Heart left ventricle (tissue), 16 donors: ENCODE results near the gene GNAO1. TPM values are rescaled to one million over a fixed set of nuclear protein-coding genes. Genes with fewer than 3 reads are reported as not detected.

Experiments used
- ATAC-seq, 4 donors: fragments of 200-7000 bp; cut with Tn5 transposase; one replicate each; pipeline ENCODE4 v1.9.1; 2020 to 2022; ENCODE audit warnings: moderate library complexity in 4 of 4, mild to moderate bottlenecking in 3 of 4, moderate number of reproducible peaks in 1 of 4
- DNase-seq, 5 donors: peaks; one replicate each; pipeline ENCODE4 v3.0.0-alpha.2; 2020
- H3K27ac ChIP-seq, 12 donors: fragments of 200-600 bp; sonication (generic) in 4 of 12; one replicate each; pipeline versions ENCODE4 v1.5.0 to v1.8.0; 2016 to 2022; ENCODE audit warnings: mild to moderate bottlenecking in 2 of 12
- H3K27me3 ChIP-seq, 9 donors: fragments of 200-600 bp; sonication (generic) in 2 of 9; one replicate each; pipeline versions ENCODE4 v1.5.1 to v1.8.0; 2016 to 2022; ENCODE audit warnings: mild to moderate bottlenecking in 3 of 9
- H3K36me3 ChIP-seq, 9 donors: fragments of 200-600 bp; sonication (generic) in 2 of 9; one replicate each; pipeline versions ENCODE4 v1.5.0 to v1.8.0; 2018 to 2022; ENCODE audit warnings: mild to moderate bottlenecking in 2 of 9
- H3K4me1 ChIP-seq, 12 donors: fragments of 200-600 bp; sonication (generic) in 4 of 12; one replicate each; pipeline versions ENCODE4 v1.5.0 to v1.8.0; 2016 to 2022; ENCODE audit warnings: mild to moderate bottlenecking in 3 of 12
- H3K4me3 ChIP-seq, 12 donors: fragments of 200-600 bp; sonication (generic) in 4 of 12; one replicate each; pipeline versions ENCODE4 v1.5.0 to v1.8.0; 2017 to 2022; ENCODE audit warnings: mild to moderate bottlenecking in 9 of 12, moderate library complexity in 4 of 12
- H3K9me3 ChIP-seq, 12 donors: fragments of 200-600 bp; sonication (generic) in 4 of 12; one replicate each; pipeline versions ENCODE4 v1.5.0 to v1.8.0; 2016 to 2022; ENCODE audit warnings: mild to moderate bottlenecking in 1 of 12
- CTCF ChIP-seq, 12 donors: fragments of 200-600 bp; sonication (generic) in 4 of 12; IDR thresholded peaks; one replicate each; pipeline versions ENCODE4 v1.5.0 to v1.8.0; 2018 to 2022; ENCODE audit warnings: antibody characterized with exemption in 12 of 12, mild to moderate bottlenecking in 5 of 12
- POLR2A ChIP-seq, 2 donors: fragments of 450-650 bp; IDR thresholded peaks; one replicate each; pipeline ENCODE4 v1.6.1; 2017; ENCODE audit warnings: antibody characterized with exemption in 2 of 2, mild to moderate bottlenecking in 2 of 2, moderate library complexity in 2 of 2
- WGBS, 4 donors: extraction: QIAGEN DNeasy Blood & Tissue Kit in 2 of 4; methylation state at CpG; one replicate each; pipeline versions ENCODE4 v1.1.5 to v1.1.7; 2013 to 2018; 5-methylcytosine and 5-hydroxymethylcytosine counted together
- intact Hi-C, 10 donors: fragments of 100-400 bp; cut with DNase I; formaldehyde crosslinking; loops; one replicate each; pipeline versions ENCODE4 v1.11.1 to v1.14.2; 2022
- polyA plus RNA-seq, 2 donors: library from polyadenylated mRNA; stranded (reverse); fragments of 200-250 nt; gene quantifications; one replicate each; pipeline ENCODE4 v1.2.3, GENCODE V29; 2013
- total RNA-seq, 9 donors: library from RNA; depleted of rRNA in 2 of 9; stranded (reverse); fragments of >200 nt in 2 of 9; fragmentation: NEBNext Ultra II Directional in 3 of 9; extraction: Animal tissue kit (Norgen Biotek cat#: 25700) in 3 of 9; gene quantifications; one replicate each; pipeline versions ENCODE4 v1.1.0 to v1.2.4, GENCODE V29; 2016 to 2023
- donor health status: ischemic (EF 13 %, LVEDD 7.1; RV severe dilation, severe dysfunction).
- donor health status: healthy with polysubstance abuse.
- donor health status: DM: no; HTN: yes; CAD: no.
- donor health status: DM: no; HTN: no; CAD: no.
- donor health status: ischemic (EF 25% LVEDD 6.9; RV normal size, moderate dysfunction).
- donor health status: ischemic (EF 25% LVEDD 5.7; RV mildly dilated, moderate dysfunction).
- donor health status: healthy.
- donor health status: DM: yes; HTN: yes; CAD: no.
- donor health status: ischemic (EF 35%, LVEDD 5.7; RV mildly dilated, moderate dysfunction).
- donor health status: nonischemic (EF 11% LVEDD 7.7; RV severe dilation, severe dysfunction).
- donor health status: DM: yes; HTN: yes; CAD: no.
- donor health status: PGD.
- donor health status: ischemic (EF 29% LVEDD 5.4; RV normal size, mild dysfunction).
- donor health status: nonischemic (EF 23%, LVEDD 6.1; RV moderate dilation, normal function).

GNAO1 gene
- total and polyA plus RNA-seq, 11 donors, result 1.4 to 26.8 (median 12.0) TPM

GRCh38 chr16:56355786-56356275, 164.5 kb downstream of the GNAO1 start:
- Histone ChIP-seq H3K27ac (peak overlapping the region in 6 of 12 donors; percentile 28 to 74 (median 53)), H3K4me1 (peaks cover 0 to 14% (median 8%) of the 10 kb centered on the region in 12 donors), H3K4me3 (peak overlapping the region in 9 of 12 donors; percentile 40 to 56 (median 52)), H3K9me3 (no peaks in the 10 kb centered on the region), H3K36me3 (peaks cover 0 to 10% (median 3%) of the 10 kb centered on the region in 9 donors), H3K27me3 (no peaks in the 10 kb centered on the region)
- DNase-seq (peak in 2 of 5 donors; percentile 17 to 45), ATAC-seq (no peak)
- intact Hi-C loops, result loop anchor here in 1 of 10 donors (1.0 kb wide), 1 partner anchor 24 kb away; no protein-coding TSS in a partner anchor
- TF ChIP-seq CTCF (IDR thresholded peaks at IDR 0.05), result no peak
- no peak for TF ChIP-seq POLR2A (IDR thresholded peaks at IDR 0.05)
- 75 to 82% (median 77%) methylated on average over 14 of the region's 14 CpGs for WGBS, 4 donors

DNA sequence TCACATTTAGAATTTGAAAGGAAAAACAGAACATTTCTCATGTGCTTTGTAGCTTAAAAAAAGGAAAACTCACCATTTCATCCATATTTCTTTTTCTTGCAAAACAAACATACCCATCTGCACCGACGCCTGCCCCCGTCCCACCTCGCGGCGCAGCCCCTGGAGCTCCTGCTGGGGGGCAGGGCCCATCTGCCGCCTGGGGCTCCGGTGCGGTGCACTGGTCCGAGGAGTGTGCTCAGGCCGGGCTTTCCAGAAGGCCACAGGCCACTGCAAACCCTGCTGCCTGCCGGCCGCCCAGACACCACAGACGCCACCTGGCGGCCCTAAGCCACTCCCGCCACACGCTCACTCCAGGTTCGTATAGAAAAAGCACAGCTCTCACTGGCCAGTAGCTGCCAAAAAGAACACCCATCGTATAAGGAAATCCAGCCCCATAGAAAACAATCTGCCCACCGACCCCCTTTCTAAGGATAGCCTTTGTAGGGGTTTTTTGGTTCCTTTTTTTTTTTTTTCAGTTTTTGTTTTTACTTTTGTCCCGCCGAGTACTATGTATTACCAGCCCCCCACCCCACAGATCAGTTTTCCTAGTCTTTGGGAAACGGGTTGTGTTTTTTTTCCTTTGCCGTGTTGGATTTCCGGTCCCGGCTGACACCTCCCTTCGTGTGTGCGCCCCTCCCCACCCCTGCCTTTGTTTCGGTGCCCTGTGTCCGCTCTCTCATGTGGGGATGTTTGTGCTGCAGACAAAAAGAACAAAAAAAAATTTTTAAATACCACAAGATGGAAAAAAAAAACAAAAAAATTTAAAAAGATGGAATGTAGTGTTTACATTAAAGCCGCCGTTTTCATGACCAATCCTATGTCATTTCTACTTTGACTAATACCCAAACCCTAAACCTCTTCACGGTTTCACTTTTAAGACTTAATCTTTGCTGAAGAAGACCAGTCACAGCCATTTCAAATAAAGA, 165.3 kb downstream of the GNAO1 start:
- peak; percentile 76 to 96 (median 84) for TF ChIP-seq CTCF (IDR thresholded peaks at IDR 0.05)
- no peak for TF ChIP-seq POLR2A (IDR thresholded peaks at IDR 0.05)
- H3K9me3 ChIP-seq, result no peaks in the 10 kb centered on the region
- H3K36me3 ChIP-seq, result peaks cover 0 to 17% (median 5%) of the 10 kb centered on the region in 9 donors
- peak; percentile 82 to 96 (median 94) for ATAC-seq
- WGBS, 4 donors, result 6 to 8% (median 7%) methylated on average over 32 to 33 of the region's 33 CpGs
- H3K4me1 ChIP-seq, result peaks cover 0 to 14% (median 8%) of the 10 kb centered on the region in 12 donors
- peak overlapping the region; percentile 3 to 56 (median 44) for H3K4me3 ChIP-seq
- intact Hi-C loops, result loop anchor here in 1 of 10 donors (1.0 kb wide), 1 partner anchor 24 kb away; no protein-coding TSS in a partner anchor
- no peaks in the 10 kb centered on the region for H3K27me3 ChIP-seq
- peak overlapping the region in 11 of 12 donors; percentile 6 to 74 (median 38) for H3K27ac ChIP-seq
- DNase-seq, result peak; percentile 76 to 90 (median 84)

GRCh38 chr16:56357241-56357764, 166.0 kb downstream of the GNAO1 start:
- ATAC-seq, result peak in 3 of 4 donors; percentile 8 to 33 (median 18)
- TF ChIP-seq CTCF (IDR thresholded peaks at IDR 0.05), result no peak
- no peak for TF ChIP-seq POLR2A (IDR thresholded peaks at IDR 0.05)
- peaks cover 0 to 14% (median 8%) of the 10 kb centered on the region in 12 donors for H3K4me1 ChIP-seq
- peaks cover 0 to 24% (median 12%) of the 10 kb centered on the region in 9 donors for H3K36me3 ChIP-seq
- intact Hi-C loops, result no loop called here
- DNase-seq, result peak in 2 of 5 donors; percentile 7 to 15
- peak overlapping the region in 10 of 12 donors; percentile 11 to 74 (median 40) for H3K27ac ChIP-seq
- WGBS, 4 donors, result 70 to 82% (median 77%) methylated on average over 13 of the region's 13 CpGs
- peak overlapping the region in 9 of 12 donors; percentile 40 to 56 (median 52) for H3K4me3 ChIP-seq
- no peaks in the 10 kb centered on the region for H3K27me3 ChIP-seq
- no peaks in the 10 kb centered on the region for H3K9me3 ChIP-seq
